ENCODE measurements around the gene NXPH1.

DNA sequence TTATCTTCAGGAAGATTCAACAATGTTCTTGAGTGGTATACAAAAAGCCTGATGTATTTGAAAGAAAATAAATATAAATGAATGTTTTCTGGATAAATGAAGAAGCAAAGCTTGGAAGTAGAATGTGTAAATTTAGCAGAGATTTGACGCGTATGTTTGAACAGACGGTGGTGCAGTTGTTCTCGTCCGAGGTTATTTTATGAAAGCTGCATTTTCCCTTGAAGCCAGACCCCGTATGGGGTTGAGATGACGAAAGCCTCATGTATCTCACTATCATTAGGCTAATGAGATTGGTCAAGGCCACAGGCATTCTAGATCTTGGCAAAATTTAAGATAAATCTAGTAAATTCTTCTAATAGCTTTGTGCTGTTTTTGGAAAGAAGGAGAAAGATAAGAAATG, 195.2 kb downstream of the NXPH1 start:
- TF ChIP-seq, protein P1, sequence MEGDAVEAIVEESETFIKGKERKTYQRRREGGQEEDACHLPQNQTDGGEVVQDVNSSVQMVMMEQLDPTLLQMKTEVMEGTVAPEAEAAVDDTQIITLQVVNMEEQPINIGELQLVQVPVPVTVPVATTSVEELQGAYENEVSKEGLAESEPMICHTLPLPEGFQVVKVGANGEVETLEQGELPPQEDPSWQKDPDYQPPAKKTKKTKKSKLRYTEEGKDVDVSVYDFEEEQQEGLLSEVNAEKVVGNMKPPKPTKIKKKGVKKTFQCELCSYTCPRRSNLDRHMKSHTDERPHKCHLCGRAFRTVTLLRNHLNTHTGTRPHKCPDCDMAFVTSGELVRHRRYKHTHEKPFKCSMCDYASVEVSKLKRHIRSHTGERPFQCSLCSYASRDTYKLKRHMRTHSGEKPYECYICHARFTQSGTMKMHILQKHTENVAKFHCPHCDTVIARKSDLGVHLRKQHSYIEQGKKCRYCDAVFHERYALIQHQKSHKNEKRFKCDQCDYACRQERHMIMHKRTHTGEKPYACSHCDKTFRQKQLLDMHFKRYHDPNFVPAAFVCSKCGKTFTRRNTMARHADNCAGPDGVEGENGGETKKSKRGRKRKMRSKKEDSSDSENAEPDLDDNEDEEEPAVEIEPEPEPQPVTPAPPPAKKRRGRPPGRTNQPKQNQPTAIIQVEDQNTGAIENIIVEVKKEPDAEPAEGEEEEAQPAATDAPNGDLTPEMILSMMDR (IDR thresholded peaks at IDR 0.05; ENCODE audit: poor library complexity, severe bottlenecking), result no peak
- TF ChIP-seq EZH2 (IDR thresholded peaks at IDR 0.05; ENCODE audit: borderline replicate concordance, insufficient read depth, low read length, poor library complexity, severe bottlenecking), result no peak
- TF ChIP-seq, protein P2, sequence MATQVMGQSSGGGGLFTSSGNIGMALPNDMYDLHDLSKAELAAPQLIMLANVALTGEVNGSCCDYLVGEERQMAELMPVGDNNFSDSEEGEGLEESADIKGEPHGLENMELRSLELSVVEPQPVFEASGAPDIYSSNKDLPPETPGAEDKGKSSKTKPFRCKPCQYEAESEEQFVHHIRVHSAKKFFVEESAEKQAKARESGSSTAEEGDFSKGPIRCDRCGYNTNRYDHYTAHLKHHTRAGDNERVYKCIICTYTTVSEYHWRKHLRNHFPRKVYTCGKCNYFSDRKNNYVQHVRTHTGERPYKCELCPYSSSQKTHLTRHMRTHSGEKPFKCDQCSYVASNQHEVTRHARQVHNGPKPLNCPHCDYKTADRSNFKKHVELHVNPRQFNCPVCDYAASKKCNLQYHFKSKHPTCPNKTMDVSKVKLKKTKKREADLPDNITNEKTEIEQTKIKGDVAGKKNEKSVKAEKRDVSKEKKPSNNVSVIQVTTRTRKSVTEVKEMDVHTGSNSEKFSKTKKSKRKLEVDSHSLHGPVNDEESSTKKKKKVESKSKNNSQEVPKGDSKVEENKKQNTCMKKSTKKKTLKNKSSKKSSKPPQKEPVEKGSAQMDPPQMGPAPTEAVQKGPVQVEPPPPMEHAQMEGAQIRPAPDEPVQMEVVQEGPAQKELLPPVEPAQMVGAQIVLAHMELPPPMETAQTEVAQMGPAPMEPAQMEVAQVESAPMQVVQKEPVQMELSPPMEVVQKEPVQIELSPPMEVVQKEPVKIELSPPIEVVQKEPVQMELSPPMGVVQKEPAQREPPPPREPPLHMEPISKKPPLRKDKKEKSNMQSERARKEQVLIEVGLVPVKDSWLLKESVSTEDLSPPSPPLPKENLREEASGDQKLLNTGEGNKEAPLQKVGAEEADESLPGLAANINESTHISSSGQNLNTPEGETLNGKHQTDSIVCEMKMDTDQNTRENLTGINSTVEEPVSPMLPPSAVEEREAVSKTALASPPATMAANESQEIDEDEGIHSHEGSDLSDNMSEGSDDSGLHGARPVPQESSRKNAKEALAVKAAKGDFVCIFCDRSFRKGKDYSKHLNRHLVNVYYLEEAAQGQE (IDR thresholded peaks at IDR 0.05; ENCODE audit: borderline replicate concordance), result no peak
- TF ChIP-seq RAD21 (conservative IDR thresholded peaks at IDR 0.05), result no peak
- TF ChIP-seq POLR2AphosphoS5 (IDR thresholded peaks at IDR 0.05), result no peak

Data from neural cell (in vitro differentiated cells).